ENCODE results near the gene INF2. TPM values are rescaled to one million over a fixed set of nuclear protein-coding genes. Genes with fewer than 3 reads are reported as not detected.
A peak's percentile ranks its signal among the peaks of the same experiment; 100 is the strongest.

Gene INF2
- total RNA-seq, 3 donors from 2014 or later = 31.0 to 70.9 (median 51.5) TPM

- no peaks in the 10 kb centered on the region for H3K36me3 ChIP-seq
- peak; percentile 68 to 79 for DNase-seq (ENCODE audit: low spot score in 2 of 2)
- H3K27me3 ChIP-seq = no peaks in the 10 kb centered on the region
- H3K9me3 ChIP-seq = no peaks in the 10 kb centered on the region
- TF ChIP-seq POLR2A (IDR thresholded peaks at IDR 0.05) (no peak), POLR2AphosphoS5 (IDR thresholded peaks at IDR 0.05) (peak in 1 of 3 donors; percentile 24), CTCF (IDR thresholded peaks at IDR 0.05) (no peak)
- peak overlapping the region in 2 of 3 donors; percentile 28 to 48 for H3K4me3 ChIP-seq
- intact Hi-C loops (cut with DNase I; ENCODE audit: low total_unique reads) = no loop called here
- peaks cover 24 to 32% of the 10 kb centered on the region in 2 donors for H3K4me1 ChIP-seq
- H3K27ac ChIP-seq = peak overlapping the region; percentile 90 to 91
Measured at GRCh38 chr14:104680806-104681688, 8.4 kb upstream of the INF2 start.

- H3K9me3 ChIP-seq = no peaks in the 10 kb centered on the region
- intact Hi-C loops (cut with DNase I; ENCODE audit: low total_unique reads) = no loop called here
- peak; percentile 71 to 93 for DNase-seq (ENCODE audit: low spot score in 2 of 2)
- H3K4me3 ChIP-seq = peak overlapping the region in 2 of 3 donors; percentile 28 to 48
- no peak for TF ChIP-seq CTCF (IDR thresholded peaks at IDR 0.05)
- TF ChIP-seq POLR2AphosphoS5 (IDR thresholded peaks at IDR 0.05) = no peak
- TF ChIP-seq POLR2A (IDR thresholded peaks at IDR 0.05) = no peak
- peak overlapping the region; percentile 90 to 91 for H3K27ac ChIP-seq
- H3K4me1 ChIP-seq = peaks cover 24 to 33% of the 10 kb centered on the region in 2 donors
- H3K36me3 ChIP-seq = no peaks in the 10 kb centered on the region
- no peaks in the 10 kb centered on the region for H3K27me3 ChIP-seq
Measured at GRCh38 chr14:104681689-104682074, 7.7 kb upstream of the INF2 start.

DNA sequence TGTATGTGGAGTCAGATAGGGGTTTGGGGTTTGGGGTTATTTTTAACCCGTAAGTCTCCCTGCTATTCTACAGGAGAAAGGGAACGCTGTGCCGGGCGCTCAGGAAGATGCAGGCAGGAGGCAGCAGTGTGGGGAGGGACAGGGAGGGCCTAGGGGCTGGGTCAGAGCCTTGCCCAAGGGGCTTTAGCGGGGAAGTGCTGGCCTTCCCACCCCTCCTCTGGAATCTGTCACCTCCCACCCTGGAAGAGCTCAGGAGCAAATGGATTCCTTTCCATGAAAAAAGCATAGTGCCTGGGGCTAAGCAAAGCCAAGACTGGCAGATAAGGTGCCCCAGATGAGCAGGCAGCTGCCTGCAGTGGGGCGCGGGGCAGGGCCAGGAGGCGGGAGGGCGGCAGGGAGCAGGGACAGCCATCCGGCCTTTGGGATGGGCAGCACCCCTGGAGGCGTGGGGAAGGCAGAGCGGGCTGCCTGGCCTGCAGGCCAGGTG lies 7.3 kb upstream of the INF2 start:
- intact Hi-C loops (cut with DNase I; ENCODE audit: low total_unique reads) = no loop called here
- peak overlapping the region; percentile 90 to 91 for H3K27ac ChIP-seq
- H3K36me3 ChIP-seq = no peaks in the 10 kb centered on the region
- TF ChIP-seq POLR2A (IDR thresholded peaks at IDR 0.05) (no peak), CTCF (IDR thresholded peaks at IDR 0.05) (no peak), POLR2AphosphoS5 (IDR thresholded peaks at IDR 0.05) (no peak)
- H3K4me3 ChIP-seq = peak overlapping the region in 2 of 3 donors; percentile 28 to 48
- DNase-seq (ENCODE audit: low spot score in 2 of 2) = no peak
- peaks cover 24 to 38% of the 10 kb centered on the region in 2 donors for H3K4me1 ChIP-seq
- no peaks in the 10 kb centered on the region for H3K9me3 ChIP-seq
- H3K27me3 ChIP-seq = no peaks in the 10 kb centered on the region

DNA sequence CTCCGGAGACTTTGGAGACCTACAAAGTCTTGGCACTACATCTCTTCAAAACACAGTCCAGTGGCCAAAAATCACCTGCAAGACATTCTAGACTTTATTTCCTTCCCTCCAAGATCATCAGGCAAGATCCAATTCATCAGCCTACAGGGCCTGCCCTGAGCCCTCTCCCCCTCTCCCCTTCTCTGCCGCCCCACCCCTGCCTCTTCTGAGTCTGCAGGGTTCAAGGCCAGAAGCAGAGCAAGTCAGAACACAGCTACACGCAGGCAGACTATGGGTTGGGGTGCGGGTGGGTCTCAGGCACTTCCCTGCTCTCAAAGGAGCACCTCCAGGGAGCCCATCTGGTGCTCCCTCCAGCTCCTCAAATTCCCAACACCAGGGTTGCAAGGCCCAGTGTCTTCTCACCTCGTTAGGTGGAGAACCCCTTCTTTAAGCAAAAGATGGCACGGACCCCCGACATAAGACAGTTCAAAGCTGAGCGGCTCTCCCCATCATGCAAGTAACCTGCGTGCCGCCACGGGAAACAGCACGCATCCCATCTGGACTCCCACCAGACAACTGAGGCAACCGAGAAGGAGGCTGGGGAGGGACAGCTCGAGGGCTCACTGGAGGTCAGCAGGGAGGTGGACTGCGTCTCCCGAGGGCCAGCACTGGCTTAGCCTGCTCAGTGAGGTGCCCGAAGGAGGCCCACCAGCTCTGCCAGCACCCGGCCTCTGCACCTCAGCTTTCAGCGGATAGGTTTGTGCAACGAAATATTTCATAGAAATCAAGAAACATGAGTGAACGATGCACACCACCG lies 5.6 kb upstream of the INF2 start:
- H3K36me3 ChIP-seq = no peaks in the 10 kb centered on the region
- peak overlapping the region in 1 of 2 donors; percentile 91 for H3K27ac ChIP-seq
- no peaks in the 10 kb centered on the region for H3K27me3 ChIP-seq
- H3K4me1 ChIP-seq = peaks cover 23 to 46% of the 10 kb centered on the region in 2 donors
- no peak overlapping the region for H3K4me3 ChIP-seq
- TF ChIP-seq CTCF (IDR thresholded peaks at IDR 0.05) = no peak
- no peak for TF ChIP-seq POLR2A (IDR thresholded peaks at IDR 0.05)
- no peak for TF ChIP-seq POLR2AphosphoS5 (IDR thresholded peaks at IDR 0.05)
- H3K9me3 ChIP-seq = no peaks in the 10 kb centered on the region
- intact Hi-C loops (cut with DNase I; ENCODE audit: low total_unique reads) = no loop called here
- DNase-seq (ENCODE audit: low spot score in 2 of 2) = no peak
